Gastrocnemius medialis (tissue), 4 donors: ENCODE results near the gene DCTN3.

Experiments
- CTCF ChIP-seq, 5 experiments: fragments of 450-650 bp in 3 of 5; fragments of 200-600 bp in 2 of 5; sonication (generic) in 2 of 5; IDR thresholded peaks in 4 of 5; conservative IDR thresholded peaks in 1 of 5; 1 replicate in 4 of 5; 2 replicates in 1 of 5; pipeline ENCODE4 v1.5.1; 2016 to 2019; ENCODE audit warnings: antibody characterized with exemption in 5 of 5, mild to moderate bottlenecking in 3 of 5, moderate library complexity in 3 of 5
- POLR2A ChIP-seq, 2 donors: fragments of 450-650 bp; IDR thresholded peaks; one replicate each; pipeline ENCODE4 v1.6.1; 2017; ENCODE audit warnings: antibody characterized with exemption in 2 of 2, mild to moderate bottlenecking in 2 of 2, moderate library complexity in 2 of 2

GRCh38 chr9:34601937-34602573 lies 18.2 kb downstream of the DCTN3 start:
- TF ChIP-seq CTCF (IDR thresholded peaks at IDR 0.05 in 4 of 5, conservative IDR thresholded peaks at IDR 0.05 in 1 of 5) (no peak), POLR2A (IDR thresholded peaks at IDR 0.05) (no peak)
